Neural cell (in vitro differentiated cells): ENCODE results near the gene APOC1.

Experiments used
- EP300 ChIP-seq: fragments of 450-650 bp; conservative IDR thresholded peaks from 2 replicates; pipeline ENCODE4 v1.6.1; 2014; ENCODE audit warnings: antibody characterized with exemption, mild to moderate bottlenecking, moderate library complexity; ENCODE audit not compliant: poor library complexity, severe bottlenecking
- MXI1 ChIP-seq: fragments of 450-650 bp; conservative IDR thresholded peaks from 2 replicates; pipeline ENCODE4 v1.6.1; 2014; ENCODE audit warnings: antibody characterized with exemption, mild to moderate bottlenecking; ENCODE audit not compliant: poor library complexity, severe bottlenecking
- POLR2AphosphoS5 ChIP-seq: IDR thresholded peaks from 2 replicates; pipeline ENCODE4 v1.6.1; 2012
- RAD21 ChIP-seq: fragments of 450-650 bp; conservative IDR thresholded peaks from 2 replicates; pipeline ENCODE4 v1.6.1; 2014; ENCODE audit warnings: antibody characterized with exemption, mild to moderate bottlenecking, moderate library complexity
- TF ChIP-seq, protein P1 (sequence below): fragments of 450-650 bp; IDR thresholded peaks from 2 replicates; pipeline ENCODE4 v1.5.1; 2014; ENCODE audit warnings: antibody characterized with exemption, mild to moderate bottlenecking, moderate library complexity; ENCODE audit not compliant: poor library complexity, severe bottlenecking
- TF ChIP-seq, protein P2 (sequence below): IDR thresholded peaks from 2 replicates; pipeline ENCODE4 v1.6.1; 2012; ENCODE audit warnings: borderline replicate concordance

DNA sequence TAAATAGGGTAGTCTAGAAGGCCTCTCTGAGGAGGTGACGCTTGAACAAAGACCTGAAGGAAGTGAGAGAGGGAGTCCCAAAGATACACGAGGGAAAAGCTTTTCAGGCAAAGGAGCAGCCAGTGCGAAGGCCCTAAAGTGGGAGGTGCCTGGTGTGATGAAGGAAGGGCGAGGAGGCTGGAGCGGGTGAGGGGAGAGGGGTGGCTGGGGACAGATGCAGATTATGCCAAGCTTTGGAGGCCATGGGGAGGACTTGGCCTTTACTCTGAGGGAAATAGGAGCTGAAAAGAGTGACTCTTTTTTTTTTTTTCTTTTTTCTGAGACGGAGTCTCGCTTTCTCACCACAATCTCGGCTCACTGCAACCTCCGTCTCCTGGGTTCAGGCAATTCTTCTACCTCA lies 43.7 kb downstream of the APOC1 start:
- TF ChIP-seq, protein P1, sequence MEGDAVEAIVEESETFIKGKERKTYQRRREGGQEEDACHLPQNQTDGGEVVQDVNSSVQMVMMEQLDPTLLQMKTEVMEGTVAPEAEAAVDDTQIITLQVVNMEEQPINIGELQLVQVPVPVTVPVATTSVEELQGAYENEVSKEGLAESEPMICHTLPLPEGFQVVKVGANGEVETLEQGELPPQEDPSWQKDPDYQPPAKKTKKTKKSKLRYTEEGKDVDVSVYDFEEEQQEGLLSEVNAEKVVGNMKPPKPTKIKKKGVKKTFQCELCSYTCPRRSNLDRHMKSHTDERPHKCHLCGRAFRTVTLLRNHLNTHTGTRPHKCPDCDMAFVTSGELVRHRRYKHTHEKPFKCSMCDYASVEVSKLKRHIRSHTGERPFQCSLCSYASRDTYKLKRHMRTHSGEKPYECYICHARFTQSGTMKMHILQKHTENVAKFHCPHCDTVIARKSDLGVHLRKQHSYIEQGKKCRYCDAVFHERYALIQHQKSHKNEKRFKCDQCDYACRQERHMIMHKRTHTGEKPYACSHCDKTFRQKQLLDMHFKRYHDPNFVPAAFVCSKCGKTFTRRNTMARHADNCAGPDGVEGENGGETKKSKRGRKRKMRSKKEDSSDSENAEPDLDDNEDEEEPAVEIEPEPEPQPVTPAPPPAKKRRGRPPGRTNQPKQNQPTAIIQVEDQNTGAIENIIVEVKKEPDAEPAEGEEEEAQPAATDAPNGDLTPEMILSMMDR = no peak
- TF ChIP-seq MXI1 (no peak), POLR2AphosphoS5 (no peak), RAD21 (no peak), EP300 (no peak)
- TF ChIP-seq, protein P2, sequence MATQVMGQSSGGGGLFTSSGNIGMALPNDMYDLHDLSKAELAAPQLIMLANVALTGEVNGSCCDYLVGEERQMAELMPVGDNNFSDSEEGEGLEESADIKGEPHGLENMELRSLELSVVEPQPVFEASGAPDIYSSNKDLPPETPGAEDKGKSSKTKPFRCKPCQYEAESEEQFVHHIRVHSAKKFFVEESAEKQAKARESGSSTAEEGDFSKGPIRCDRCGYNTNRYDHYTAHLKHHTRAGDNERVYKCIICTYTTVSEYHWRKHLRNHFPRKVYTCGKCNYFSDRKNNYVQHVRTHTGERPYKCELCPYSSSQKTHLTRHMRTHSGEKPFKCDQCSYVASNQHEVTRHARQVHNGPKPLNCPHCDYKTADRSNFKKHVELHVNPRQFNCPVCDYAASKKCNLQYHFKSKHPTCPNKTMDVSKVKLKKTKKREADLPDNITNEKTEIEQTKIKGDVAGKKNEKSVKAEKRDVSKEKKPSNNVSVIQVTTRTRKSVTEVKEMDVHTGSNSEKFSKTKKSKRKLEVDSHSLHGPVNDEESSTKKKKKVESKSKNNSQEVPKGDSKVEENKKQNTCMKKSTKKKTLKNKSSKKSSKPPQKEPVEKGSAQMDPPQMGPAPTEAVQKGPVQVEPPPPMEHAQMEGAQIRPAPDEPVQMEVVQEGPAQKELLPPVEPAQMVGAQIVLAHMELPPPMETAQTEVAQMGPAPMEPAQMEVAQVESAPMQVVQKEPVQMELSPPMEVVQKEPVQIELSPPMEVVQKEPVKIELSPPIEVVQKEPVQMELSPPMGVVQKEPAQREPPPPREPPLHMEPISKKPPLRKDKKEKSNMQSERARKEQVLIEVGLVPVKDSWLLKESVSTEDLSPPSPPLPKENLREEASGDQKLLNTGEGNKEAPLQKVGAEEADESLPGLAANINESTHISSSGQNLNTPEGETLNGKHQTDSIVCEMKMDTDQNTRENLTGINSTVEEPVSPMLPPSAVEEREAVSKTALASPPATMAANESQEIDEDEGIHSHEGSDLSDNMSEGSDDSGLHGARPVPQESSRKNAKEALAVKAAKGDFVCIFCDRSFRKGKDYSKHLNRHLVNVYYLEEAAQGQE = no peak
